ENCODE results near the gene SPIB. TPM values are rescaled to one million over a fixed set of nuclear protein-coding genes. Genes with fewer than 3 reads are reported as not detected.

The SPIB gene
- total RNA-seq, 4 donors from 2014 or later = not detected

- no peak for TF ChIP-seq CTCF (IDR thresholded peaks at IDR 0.05; ENCODE audit: low read depth)
Observed at GRCh38 chr19:50420808-50421207, 2.1 kb downstream of the SPIB start.

- TF ChIP-seq CTCF (IDR thresholded peaks at IDR 0.05; ENCODE audit: low read depth) = no peak
Observed at GRCh38 chr19:50422397-50423278, 3.9 kb downstream of the SPIB start.

GRCh38 chr19:50423279-50424113 is 4.8 kb downstream of the SPIB start:
- TF ChIP-seq CTCF (IDR thresholded peaks at IDR 0.05; ENCODE audit: low read depth) = no peak

GRCh38 chr19:50425581-50425980 is 6.8 kb downstream of the SPIB start:
- TF ChIP-seq CTCF (IDR thresholded peaks at IDR 0.05; ENCODE audit: low read depth) = no peak

- no peak for TF ChIP-seq CTCF (IDR thresholded peaks at IDR 0.05; ENCODE audit: low read depth)
Observed at GRCh38 chr19:50427318-50427925, 8.7 kb downstream of the SPIB start.

GRCh38 chr19:50427997-50428425 is 9.3 kb downstream of the SPIB start:
- TF ChIP-seq CTCF (IDR thresholded peaks at IDR 0.05; ENCODE audit: low read depth) = no peak

Measured in subcutaneous adipose tissue (tissue), 4 donors.